GM23248 (cell line): ENCODE measurements around the gene KCNIP3. TPM values are rescaled to one million over a fixed set of nuclear protein-coding genes. Genes with fewer than 3 reads are reported as not detected.

Experiments
- DNase-seq: peaks from one replicate; pipeline ENCODE4 v3.0.0-alpha.2; 2015
- H2AFZ ChIP-seq: fragments of 200-600 bp; sonication (generic); 2 replicates; pipeline ENCODE4 v1.6.1; 2016; ENCODE audit warnings: antibody characterized with exemption
- H3F3A ChIP-seq: fragments of 200-600 bp; sonication (generic); 2 replicates; pipeline ENCODE4 v1.6.1; 2016; ENCODE audit warnings: mild to moderate bottlenecking, antibody characterized with exemption, mixed run types; ENCODE audit not compliant: insufficient read depth
- H3K27ac ChIP-seq: fragments of 200-600 bp; sonication (generic); 2 replicates; pipeline ENCODE4 v1.5.1; 2016; ENCODE audit warnings: mild to moderate bottlenecking
- H3K27me3 ChIP-seq: fragments of 200-600 bp; sonication (generic); replicated peaks from 2 replicates; pipeline ENCODE4 v1.6.1; 2016; ENCODE audit warnings: mild to moderate bottlenecking; ENCODE audit not compliant: insufficient read depth
- H3K36me3 ChIP-seq: fragments of 200-600 bp; sonication (generic); 2 replicates; pipeline ENCODE4 v1.6.1; 2016; ENCODE audit warnings: low read depth, mild to moderate bottlenecking
- H3K4me1 ChIP-seq: fragments of 200-600 bp; sonication (generic); 2 replicates; pipeline ENCODE4 v1.6.1; 2016; ENCODE audit warnings: mild to moderate bottlenecking; ENCODE audit not compliant: insufficient read depth
- H3K4me2 ChIP-seq: fragments of 200-600 bp; sonication (generic); one replicate; pipeline ENCODE4 v1.6.1; 2016; ENCODE audit warnings: mild to moderate bottlenecking; ENCODE audit not compliant: unreplicated experiment
- H3K4me3 ChIP-seq: fragments of 200-600 bp; sonication (generic); 2 replicates; pipeline ENCODE4 v1.5.1; 2016; ENCODE audit warnings: mild to moderate bottlenecking
- H3K79me2 ChIP-seq: fragments of 200-600 bp; sonication (generic); 2 replicates; pipeline ENCODE4 v1.6.1; 2016; ENCODE audit warnings: mild to moderate bottlenecking; ENCODE audit not compliant: insufficient read depth
- H3K9ac ChIP-seq: fragments of 200-600 bp; sonication (generic); 2 replicates; pipeline ENCODE4 v1.6.1; 2016; ENCODE audit warnings: mild to moderate bottlenecking
- H3K9me2 ChIP-seq: fragments of 200-600 bp; sonication (generic); 2 replicates; pipeline ENCODE4 v1.6.1; 2016; ENCODE audit warnings: mixed run types, mild to moderate bottlenecking, moderate library complexity; ENCODE audit not compliant: insufficient read depth
- H3K9me3 ChIP-seq: fragments of 200-600 bp; sonication (generic); one replicate; pipeline ENCODE4 v1.6.1; 2017; ENCODE audit warnings: low read depth
- H4K20me1 ChIP-seq: fragments of 200-600 bp; sonication (generic); 2 replicates; pipeline ENCODE4 v1.6.0; 2016; ENCODE audit not compliant: insufficient read depth
- EZH2 ChIP-seq: fragments of 200-600 bp; sonication (generic); IDR thresholded peaks from 2 replicates; pipeline ENCODE4 v1.6.1; 2018; ENCODE audit warnings: antibody characterized with exemption, mild to moderate bottlenecking; ENCODE audit not compliant: insufficient read depth, poor library complexity, severe bottlenecking
- EZH2phosphoT487 ChIP-seq: fragments of 200-600 bp; sonication (generic); IDR thresholded peaks from 2 replicates; pipeline ENCODE4 v1.6.1; 2018; ENCODE audit warnings: antibody characterized with exemption, moderate library complexity, mild to moderate bottlenecking, low read depth; ENCODE audit not compliant: insufficient read depth
- WGBS, 2 experiments: methylation state at CpG; one replicate each; pipeline ENCODE4 v1.1.6; 2015 to 2017; ENCODE audit warnings: low lambda C conversion rate in 2 of 2, low coverage in 1 of 2; ENCODE audit errors: missing lambda C conversion rate in 2 of 2; 5-methylcytosine and 5-hydroxymethylcytosine counted together
- in situ Hi-C: fragments of 300-500 bp; cut with MboI; formaldehyde crosslinking; loops from 2 replicates; pipeline ENCODE4 v1.15.0; 2020
- polyA plus RNA-seq: library from polyadenylated mRNA; unstranded; fragments of >200 nt; fragmentation: Nextera tagmentation; extraction: Ambion mirVana; gene quantifications from 2 replicates; pipeline ENCODE4 v1.2.1, GENCODE V29; 2016
- total RNA-seq: library from RNA; depleted of rRNA; stranded (reverse); fragments of >200 nt; shearing (Covaris generic); gene quantifications from 2 replicates; pipeline ENCODE4 v1.2.3, GENCODE V29; 2014

KCNIP3 gene
- total and polyA plus RNA-seq, 2 experiments from 2014 or later = 3.7 to 10.7 TPM

GRCh38 chr2:95294579-95295250 is 2.4 kb upstream of the KCNIP3 start:
- in situ Hi-C loops = no loop called here
- Histone ChIP-seq H3K4me1 (no peaks in the 10 kb centered on the region), H3K27ac (no peak overlapping the region), H3K4me2 (no peak overlapping the region), H3K9ac (no peak overlapping the region), H2AFZ (no peak overlapping the region), H3K9me2 (no peaks in the 10 kb centered on the region), H3K27me3 (peaks cover 15% of the 10 kb centered on the region; the same call in 1 of the 2 replicates), H3K4me3 (no peak overlapping the region), H3K9me3 (no peaks in the 10 kb centered on the region), H3K79me2 (no peaks in the 10 kb centered on the region), H4K20me1 (no peaks in the 10 kb centered on the region), H3F3A (no peaks in the 10 kb centered on the region), H3K36me3 (no peaks in the 10 kb centered on the region)
- 70 to 73% methylated on average over 19 of the region's 19 CpGs for WGBS, 2 experiments
- no peak for TF ChIP-seq EZH2
- DNase-seq = no peak

- H3K4me2 ChIP-seq = no peak overlapping the region
These were observed 1.8 kb upstream of the KCNIP3 start for GRCh38 chr2:95295376-95295775.

GRCh38 chr2:95296011-95296410 is 1.1 kb upstream of the KCNIP3 start:
- WGBS, 2 experiments = 10 to 18% methylated on average over 3 to 5 of the region's 5 CpGs
- Histone ChIP-seq H3K9me3 (no peaks in the 10 kb centered on the region), H3K27ac (no peak overlapping the region), H4K20me1 (no peaks in the 10 kb centered on the region), H3K36me3 (no peaks in the 10 kb centered on the region), H2AFZ (no peak overlapping the region), H3K9me2 (no peaks in the 10 kb centered on the region), H3F3A (no peaks in the 10 kb centered on the region), H3K4me3 (no peak overlapping the region), H3K4me2 (no peak overlapping the region), H3K4me1 (no peaks in the 10 kb centered on the region), H3K9ac (no peak overlapping the region), H3K79me2 (no peaks in the 10 kb centered on the region), H3K27me3 (peaks cover 15% of the 10 kb centered on the region; the same call in 1 of the 2 replicates)
- no peak for TF ChIP-seq EZH2
- TF ChIP-seq EZH2phosphoT487 = no peak
- in situ Hi-C loops = no loop called here
- no peak for DNase-seq

More at GRCh38 chr2:95295376-95295775, 1.8 kb upstream of the KCNIP3 start:
- H3K4me3 ChIP-seq = no peak overlapping the region
- no peaks in the 10 kb centered on the region for H4K20me1 ChIP-seq
- no peak overlapping the region for H2AFZ ChIP-seq
- H3K9ac ChIP-seq = no peak overlapping the region
- H3K27me3 ChIP-seq = peaks cover 15% of the 10 kb centered on the region; the same call in 1 of the 2 replicates
- no peaks in the 10 kb centered on the region for H3K36me3 ChIP-seq
- no peak for TF ChIP-seq EZH2
- TF ChIP-seq EZH2phosphoT487 = no peak
- in situ Hi-C loops = no loop called here
- no peaks in the 10 kb centered on the region for H3K9me2 ChIP-seq
- no peak overlapping the region for H3K27ac ChIP-seq
- WGBS, 2 experiments = 76 to 78% methylated on average over 6 of the region's 6 CpGs
- no peaks in the 10 kb centered on the region for H3K79me2 ChIP-seq
- no peak for DNase-seq
- no peaks in the 10 kb centered on the region for H3K9me3 ChIP-seq
- no peaks in the 10 kb centered on the region for H3K4me1 ChIP-seq
- no peaks in the 10 kb centered on the region for H3F3A ChIP-seq

- no peak for DNase-seq
- H3K79me2 ChIP-seq = no peaks in the 10 kb centered on the region
- H3K36me3 ChIP-seq = no peaks in the 10 kb centered on the region
- no peak for TF ChIP-seq EZH2
- no peaks in the 10 kb centered on the region for H3K4me1 ChIP-seq
- H4K20me1 ChIP-seq = no peaks in the 10 kb centered on the region
- H3K27ac ChIP-seq = no peak overlapping the region
- H3K4me2 ChIP-seq = no peak overlapping the region
- H3K9me2 ChIP-seq = no peaks in the 10 kb centered on the region
- WGBS, 2 experiments = 53 to 58% methylated on average over 11 of the region's 11 CpGs
- in situ Hi-C loops = no loop called here
- no peaks in the 10 kb centered on the region for H3K9me3 ChIP-seq
- no peak overlapping the region for H3K9ac ChIP-seq
- no peaks in the 10 kb centered on the region for H3F3A ChIP-seq
- H3K27me3 ChIP-seq = peaks cover 18% of the 10 kb centered on the region; the same call in 1 of the 2 replicates
- H3K4me3 ChIP-seq = no peak overlapping the region
- H2AFZ ChIP-seq = no peak overlapping the region
These were observed 670 bp downstream of the KCNIP3 start for GRCh38 chr2:95297639-95298395.
